Measurements from ENCODE around the gene PROSER2.

PROSER2 gene

GRCh38 chr10:11901454-11901832 is 78.3 kb downstream of the PROSER2 start:
- no peak for TF ChIP-seq CTCF (conservative IDR thresholded peaks at IDR 0.05)
- no peak overlapping the region for H3K27ac ChIP-seq

GRCh38 chr10:11901833-11902475 is 78.8 kb downstream of the PROSER2 start:
- TF ChIP-seq CTCF (conservative IDR thresholded peaks at IDR 0.05), result no peak
- H3K27ac ChIP-seq, result no peak overlapping the region

- H3K27ac ChIP-seq, result no peak overlapping the region
Measured at GRCh38 chr10:11902646-11903045, 79.5 kb downstream of the PROSER2 start.

GRCh38 chr10:11906714-11907113 is 83.6 kb downstream of the PROSER2 start:
- H3K27ac ChIP-seq, result no peak overlapping the region
- TF ChIP-seq CTCF (conservative IDR thresholded peaks at IDR 0.05), result no peak

More at GRCh38 chr10:11902646-11903045, 79.5 kb downstream of the PROSER2 start:
- no peak for TF ChIP-seq CTCF (conservative IDR thresholded peaks at IDR 0.05)

- TF ChIP-seq CTCF (conservative IDR thresholded peaks at IDR 0.05), result no peak
- no peak overlapping the region for H3K27ac ChIP-seq
Measured at GRCh38 chr10:11907914-11908313, 84.8 kb downstream of the PROSER2 start.

GRCh38 chr10:11908536-11908935 is 85.4 kb downstream of the PROSER2 start:
- H3K27ac ChIP-seq, result no peak overlapping the region
- TF ChIP-seq CTCF (conservative IDR thresholded peaks at IDR 0.05), result no peak

GRCh38 chr10:11908991-11909390 is 85.8 kb downstream of the PROSER2 start:
- H3K27ac ChIP-seq, result no peak overlapping the region
- no peak for TF ChIP-seq CTCF (conservative IDR thresholded peaks at IDR 0.05)

All from VCaP (cell line).